Progenitor cell of endocrine pancreas (in vitro differentiated cells): Measurements from ENCODE around the gene PATL1. TPM values are rescaled to one million over a fixed set of nuclear protein-coding genes. Genes with fewer than 3 reads are reported as not detected.
A peak's percentile ranks its signal among the peaks of the same experiment; 100 is the strongest.

Experiments
- DNase-seq: peaks from one replicate; pipeline ENCODE4 v3.0.0; 2021; ENCODE audit warnings: low spot score; ENCODE audit not compliant: unreplicated experiment
- H3K27ac Mint-ChIP-seq: 2 replicates; pipeline ENCODE4 v1.8.0; 2021; ENCODE audit warnings: mild to moderate bottlenecking, moderate library complexity, mixed read lengths
- H3K27me3 Mint-ChIP-seq: 2 replicates; pipeline ENCODE4 v1.8.0; 2021; ENCODE audit warnings: mixed read lengths
- H3K36me3 Mint-ChIP-seq: 2 replicates; pipeline ENCODE4 v1.8.0; 2022; ENCODE audit warnings: mixed read lengths; ENCODE audit not compliant: insufficient read depth
- H3K4me1 Mint-ChIP-seq: 2 replicates; pipeline ENCODE4 v1.8.0; 2021; ENCODE audit warnings: low read depth, mixed read lengths
- H3K4me3 Mint-ChIP-seq: 2 replicates; pipeline ENCODE4 v1.8.0; 2021; ENCODE audit warnings: low read depth, mild to moderate bottlenecking, moderate library complexity, mixed read lengths
- H3K9me3 Mint-ChIP-seq: 2 replicates; pipeline ENCODE4 v1.8.0; 2021; ENCODE audit warnings: low read depth, mixed read lengths
- CTCF ChIP-seq: fragments of 200-600 bp; sonication (generic); IDR thresholded peaks from one replicate; pipeline ENCODE4 v1.5.0; 2021; ENCODE audit warnings: antibody characterized with exemption, mild to moderate bottlenecking; ENCODE audit not compliant: unreplicated experiment
- total RNA-seq: library from RNA; stranded (reverse); gene quantifications from 2 replicates; pipeline ENCODE4 v1.2.1, GENCODE V29; 2021

The PATL1 gene
- total RNA-seq, 1 donor from 2014 or later, result 43.7 TPM

GRCh38 chr11:59615637-59616395 lies 53.0 kb downstream of the PATL1 start, which contains the start of gene OSBP:
TSS of gene OSBP (minus strand) at chr11:59615774. CDS start at chr11:59615664, 110 bp downstream.
- Mint-ChIP-seq H3K36me3 (peaks cover 2% of the 10 kb centered on the region), H3K9me3 (no peaks in the 10 kb centered on the region), H3K27me3 (no peaks in the 10 kb centered on the region), H3K27ac (peak within 1 kb of the TSS; percentile 99), H3K4me3 (peak within 1 kb of the TSS; percentile 96), H3K4me1 (peaks cover 32% of the 10 kb centered on the region)
- TF ChIP-seq CTCF, result no peak
- DNase-seq, result peak; percentile 95

GRCh38 chr11:59615120-59615636 lies 53.7 kb downstream of the PATL1 start:
- H3K27me3 Mint-ChIP-seq, result no peaks in the 10 kb centered on the region
- peaks cover 32% of the 10 kb centered on the region for H3K4me1 Mint-ChIP-seq
- H3K9me3 Mint-ChIP-seq, result no peaks in the 10 kb centered on the region
- TF ChIP-seq CTCF, result no peak
- H3K4me3 Mint-ChIP-seq, result peak overlapping the region; percentile 96
- peak overlapping the region; percentile 92 for H3K27ac Mint-ChIP-seq
- peak; percentile 32 for DNase-seq
- H3K36me3 Mint-ChIP-seq, result peaks cover 2% of the 10 kb centered on the region

- H3K4me1 Mint-ChIP-seq, result peaks cover 32% of the 10 kb centered on the region
- peak overlapping the region; percentile 92 for H3K27ac Mint-ChIP-seq
- no peaks in the 10 kb centered on the region for H3K27me3 Mint-ChIP-seq
- H3K9me3 Mint-ChIP-seq, result no peaks in the 10 kb centered on the region
- TF ChIP-seq CTCF, result no peak
- peaks cover 3% of the 10 kb centered on the region for H3K36me3 Mint-ChIP-seq
- H3K4me3 Mint-ChIP-seq, result peak overlapping the region; percentile 96
- no peak for DNase-seq
These were observed 54.3 kb downstream of the PATL1 start for GRCh38 chr11:59614277-59615119.

GRCh38 chr11:59611570-59612565 lies 57.0 kb downstream of the PATL1 start:
- no peak for DNase-seq
- Mint-ChIP-seq H3K27me3 (no peaks in the 10 kb centered on the region), H3K4me3 (peak overlapping the region; percentile 30), H3K4me1 (peaks cover 32% of the 10 kb centered on the region), H3K36me3 (peaks cover 7% of the 10 kb centered on the region), H3K9me3 (no peaks in the 10 kb centered on the region), H3K27ac (peak overlapping the region; percentile 81)
- TF ChIP-seq CTCF, result no peak
